ENCODE measurements around the gene CCDC177.
A peak's percentile ranks its signal among the peaks of the same experiment; 100 is the strongest.

CCDC177 gene

DNA sequence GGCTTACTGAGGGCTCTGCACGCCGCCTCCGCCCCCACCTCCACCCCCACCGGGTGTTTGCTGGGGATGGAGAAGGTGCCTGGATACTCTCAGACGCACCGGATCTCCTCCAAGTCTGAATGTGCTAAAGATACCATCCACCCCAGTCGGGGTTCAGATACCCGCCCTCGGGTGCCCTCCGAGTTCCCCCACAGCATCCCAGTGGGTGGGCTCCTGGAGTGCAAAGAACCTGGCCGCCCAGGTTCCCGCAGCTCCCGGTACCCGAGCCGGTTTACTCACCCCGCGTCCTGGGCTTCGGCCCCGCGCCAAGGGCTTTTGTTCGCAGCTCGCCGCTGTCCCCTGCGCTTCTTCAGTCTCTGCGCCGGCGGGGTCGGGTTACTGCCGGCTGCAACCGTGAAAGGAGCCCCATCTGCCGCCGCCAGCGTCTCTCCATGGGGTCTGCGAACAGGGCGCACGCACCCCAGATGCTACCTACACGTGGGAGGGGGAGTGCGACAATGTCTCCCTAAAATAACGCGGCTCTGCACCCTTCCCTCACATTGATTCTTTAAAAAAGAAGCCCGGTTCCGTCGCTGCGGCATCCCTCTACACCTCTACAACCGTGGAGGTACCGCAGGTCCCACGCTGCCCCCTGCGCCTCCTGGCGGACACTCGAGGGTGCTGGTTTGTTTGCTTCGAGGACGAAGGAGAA is at the start of gene CCDC177:
Gene CCDC177, minus strand, starts transcription at position 609 of the 691 bp plus-strand sequence. CDS start 1,249 bp downstream, outside the sequence.
- CTCF ChIA-PET: interaction anchor here (0.7 to 4.7 kb wide), 13 partner anchors 10 to 339 kb away, joined by 3 to 41 read pairs (median 5); no protein-coding TSS in a partner anchor
- TF ChIP-seq, protein P1, sequence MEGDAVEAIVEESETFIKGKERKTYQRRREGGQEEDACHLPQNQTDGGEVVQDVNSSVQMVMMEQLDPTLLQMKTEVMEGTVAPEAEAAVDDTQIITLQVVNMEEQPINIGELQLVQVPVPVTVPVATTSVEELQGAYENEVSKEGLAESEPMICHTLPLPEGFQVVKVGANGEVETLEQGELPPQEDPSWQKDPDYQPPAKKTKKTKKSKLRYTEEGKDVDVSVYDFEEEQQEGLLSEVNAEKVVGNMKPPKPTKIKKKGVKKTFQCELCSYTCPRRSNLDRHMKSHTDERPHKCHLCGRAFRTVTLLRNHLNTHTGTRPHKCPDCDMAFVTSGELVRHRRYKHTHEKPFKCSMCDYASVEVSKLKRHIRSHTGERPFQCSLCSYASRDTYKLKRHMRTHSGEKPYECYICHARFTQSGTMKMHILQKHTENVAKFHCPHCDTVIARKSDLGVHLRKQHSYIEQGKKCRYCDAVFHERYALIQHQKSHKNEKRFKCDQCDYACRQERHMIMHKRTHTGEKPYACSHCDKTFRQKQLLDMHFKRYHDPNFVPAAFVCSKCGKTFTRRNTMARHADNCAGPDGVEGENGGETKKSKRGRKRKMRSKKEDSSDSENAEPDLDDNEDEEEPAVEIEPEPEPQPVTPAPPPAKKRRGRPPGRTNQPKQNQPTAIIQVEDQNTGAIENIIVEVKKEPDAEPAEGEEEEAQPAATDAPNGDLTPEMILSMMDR (IDR thresholded peaks at IDR 0.05; ENCODE audit: control extremely low read depth, extremely low read depth, low read depth, missing control alignments): peak; percentile 90
- DNase-seq (ENCODE audit: extremely low spot score): peak; percentile 83
- POLR2A ChIA-PET: no interaction called here

DNA sequence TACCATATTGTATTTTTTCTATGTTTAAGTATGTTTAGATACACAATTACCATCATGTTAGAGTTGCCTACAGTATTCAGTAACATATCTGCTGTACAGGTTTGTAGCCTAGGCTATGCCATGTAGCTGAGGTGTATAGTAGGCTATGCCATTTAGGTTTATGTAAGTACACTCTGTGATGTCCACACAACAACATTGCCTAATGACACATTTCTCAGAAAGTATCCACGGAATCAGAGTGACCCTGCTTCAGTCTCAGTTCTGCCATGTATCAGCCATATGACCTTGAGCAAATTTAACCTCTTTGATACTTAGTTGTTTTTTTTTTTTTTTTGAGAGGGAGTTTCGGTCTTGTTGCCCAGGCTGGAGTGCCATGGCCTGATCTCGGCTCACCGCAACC is 49.5 kb upstream of the CCDC177 start:
- DNase-seq (ENCODE audit: extremely low spot score): no peak
- CTCF ChIA-PET: interaction anchor here (1.1 to 2.0 kb wide), 4 partner anchors 8 to 29 kb away, joined by 3 to 7 read pairs (median 4); no protein-coding TSS in a partner anchor
- TF ChIP-seq, protein P1 (IDR thresholded peaks at IDR 0.05; ENCODE audit: control extremely low read depth, extremely low read depth, low read depth, missing control alignments): no peak
- POLR2A ChIA-PET: no interaction called here

DNA sequence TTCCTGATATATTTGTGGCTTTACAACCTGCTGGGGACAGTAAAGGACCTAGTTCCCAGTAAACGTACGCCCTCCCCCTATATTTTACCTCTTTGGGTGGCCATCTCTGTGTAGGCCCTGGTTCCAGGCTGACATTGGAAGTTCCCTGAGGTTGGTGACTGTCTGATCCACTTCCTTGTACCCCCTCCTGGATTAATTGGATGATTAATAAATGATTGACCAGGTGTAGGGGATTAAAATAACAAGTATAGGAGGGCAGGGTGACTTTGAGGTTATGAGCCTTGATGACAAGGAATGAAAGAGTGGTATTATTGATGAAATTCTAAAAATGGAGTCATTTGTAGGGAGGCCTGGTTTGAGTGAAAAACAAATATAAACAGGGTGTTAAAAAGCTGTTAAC is 46.3 kb upstream of the CCDC177 start:
- TF ChIP-seq, protein P1 (IDR thresholded peaks at IDR 0.05; ENCODE audit: control extremely low read depth, extremely low read depth, low read depth, missing control alignments): no peak
- CTCF ChIA-PET: interaction anchor here (0.8 kb wide), 1 partner anchor 28 kb away, joined by 3 read pairs; no protein-coding TSS in a partner anchor
- POLR2A ChIA-PET: no interaction called here
- no peak for DNase-seq (ENCODE audit: extremely low spot score)

DNA sequence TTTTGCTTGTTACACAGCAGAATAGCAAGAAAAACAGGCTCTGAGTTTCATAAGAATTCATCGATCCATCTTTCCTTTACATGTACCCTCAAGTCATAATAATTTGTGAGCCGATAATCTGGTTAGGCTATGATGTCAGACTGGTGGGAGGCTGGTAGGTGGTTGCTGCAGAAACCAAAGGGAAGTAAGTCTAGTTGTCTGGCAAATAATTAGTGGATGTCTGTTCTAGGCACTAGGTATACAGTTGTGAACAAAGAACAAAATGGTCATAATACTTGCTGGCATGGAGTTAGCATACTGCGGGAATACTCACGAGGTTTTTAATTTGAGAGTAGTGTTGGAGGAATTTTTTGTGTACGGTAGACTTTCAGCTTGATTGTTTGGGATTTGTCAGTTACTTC is 45.5 kb upstream of the CCDC177 start:
- TF ChIP-seq, protein P1 (IDR thresholded peaks at IDR 0.05; ENCODE audit: control extremely low read depth, extremely low read depth, low read depth, missing control alignments): no peak
- ChIA-PET CTCF (interaction anchor here (1.1 to 1.7 kb wide), 2 partner anchors 18 to 33 kb away, joined by 4 to 5 read pairs; no protein-coding TSS in a partner anchor), POLR2A (no interaction called here)
- DNase-seq (ENCODE audit: extremely low spot score): no peak

DNA sequence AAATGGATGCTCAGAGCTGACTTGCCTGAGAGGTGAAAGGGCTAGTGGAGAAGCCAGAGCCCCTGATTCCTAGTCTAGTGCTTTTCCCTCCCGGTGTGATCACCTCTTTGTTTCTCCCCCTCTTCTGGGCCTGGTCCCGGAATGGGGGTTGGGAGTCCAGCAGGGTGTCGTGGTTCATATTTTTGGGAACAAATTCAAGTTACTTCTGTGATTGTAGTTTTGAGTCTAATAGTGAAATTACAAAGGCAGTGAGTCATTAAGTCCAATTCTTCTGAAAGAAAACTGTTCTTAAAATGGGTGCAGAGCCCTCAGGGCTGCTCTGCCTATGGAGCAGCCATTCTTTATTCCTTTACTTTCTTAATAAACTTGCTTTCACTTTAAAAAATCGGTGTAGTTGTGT is 44.3 kb upstream of the CCDC177 start:
- CTCF ChIA-PET: interaction anchor here (0.9 to 1.7 kb wide), 2 partner anchors 11 to 34 kb away, joined by 4 to 5 read pairs; no protein-coding TSS in a partner anchor
- no peak for DNase-seq (ENCODE audit: extremely low spot score)
- POLR2A ChIA-PET: no interaction called here
- TF ChIP-seq, protein P1 (IDR thresholded peaks at IDR 0.05; ENCODE audit: control extremely low read depth, extremely low read depth, low read depth, missing control alignments): no peak

DNA sequence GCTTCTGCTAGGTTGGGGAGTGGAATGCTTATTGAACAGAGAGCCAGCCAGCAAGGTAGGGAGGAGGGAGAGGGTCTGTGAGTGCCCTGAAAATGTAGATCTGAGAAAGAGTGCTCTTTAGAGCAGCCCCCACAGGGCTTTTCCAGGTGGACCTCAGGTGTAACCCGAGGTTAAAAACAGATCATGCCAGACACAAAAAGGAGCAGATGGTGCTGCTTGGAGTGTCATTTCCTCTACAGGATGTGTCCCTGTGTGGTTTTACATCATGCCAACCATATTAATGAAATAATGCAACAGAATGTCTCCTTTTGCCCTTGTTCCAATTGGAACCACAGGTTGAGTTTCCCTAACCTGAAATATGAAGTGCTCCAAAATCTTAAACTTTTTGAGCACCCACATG is 43.1 kb upstream of the CCDC177 start:
- CTCF ChIA-PET: interaction anchor here (1.5 kb wide), 1 partner anchor 13 kb away, joined by 3 read pairs; no protein-coding TSS in a partner anchor
- DNase-seq (ENCODE audit: extremely low spot score): no peak
- TF ChIP-seq, protein P1 (IDR thresholded peaks at IDR 0.05; ENCODE audit: control extremely low read depth, extremely low read depth, low read depth, missing control alignments): no peak
- POLR2A ChIA-PET: no interaction called here

Measured in GM10248 (cell line).